Naive thymus-derived CD4-positive, alpha-beta T cell (primary cell): ENCODE measurements around the gene PKNOX2. TPM values are rescaled to one million over a fixed set of nuclear protein-coding genes. Genes with fewer than 3 reads are reported as not detected.

Experiments used
- ATAC-seq: fragments of 150-1000 bp; cut with Tn5 transposase; 2 replicates; pipeline ENCODE4 v1.10.0; 2021; ENCODE audit warnings: mild to moderate bottlenecking, moderate library complexity
- CTCF ChIA-PET: fragments of 350-600 bp; sonication (Branson Sonifier 250); formaldehyde crosslinking; loops from one replicate; lab custom pipeline; 2021; ENCODE audit warnings: antibody characterized with exemption; lab: Charles Lee
- POLR2A ChIA-PET: fragments of 350-600 bp; sonication (Branson Sonifier 250); formaldehyde crosslinking; loops from one replicate; lab custom pipeline; 2021; ENCODE audit warnings: antibody characterized with exemption, inconsistent platforms; lab: Charles Lee
- DNase-seq, 9 donors: peaks; one replicate each; pipeline versions ENCODE4 v3.0.0 to v3.0.0-alpha.2; 2020 to 2022; ENCODE audit warnings: mixed read lengths in 1 of 9
- H3K27ac ChIP-seq: one replicate; pipeline ENCODE4 v1.7.0; 2013; ENCODE audit warnings: mild to moderate bottlenecking, low read depth, low read length, moderate library complexity
- H3K27me3 ChIP-seq, 2 donors: one replicate each; pipeline ENCODE4 v1.7.0; 2013; ENCODE audit warnings: low read length in 2 of 2, mild to moderate bottlenecking in 2 of 2, moderate library complexity in 2 of 2; ENCODE audit not compliant: control insufficient read depth in 2 of 2, insufficient read depth in 2 of 2
- H3K36me3 ChIP-seq, 3 experiments: 1 replicate in 2 of 3; 2 replicates in 1 of 3; pipeline ENCODE4 v1.7.0; 2013; ENCODE audit warnings: low read length in 3 of 3, mild to moderate bottlenecking in 3 of 3, moderate library complexity in 1 of 3; ENCODE audit not compliant: insufficient read depth in 3 of 3, control insufficient read depth in 2 of 3
- H3K4me1 ChIP-seq, 2 donors: one replicate each; pipeline ENCODE4 v1.7.0; 2013; ENCODE audit warnings: low read length in 2 of 2, mild to moderate bottlenecking in 2 of 2, moderate library complexity in 1 of 2; ENCODE audit not compliant: control insufficient read depth in 2 of 2, insufficient read depth in 2 of 2
- H3K4me3 ChIP-seq: 2 replicates; pipeline ENCODE4 v1.7.0; 2013; ENCODE audit warnings: mild to moderate bottlenecking, low read length
- H3K9me3 ChIP-seq, 3 experiments: 1 replicate in 2 of 3; 2 replicates in 1 of 3; pipeline ENCODE4 v1.7.0; 2013; ENCODE audit warnings: low read length in 3 of 3; ENCODE audit not compliant: control insufficient read depth in 2 of 3
- H3K27ac Mint-ChIP-seq, 9 donors: one replicate each; pipeline ENCODE4 v1.8.0; 2020 to 2022; ENCODE audit warnings: mixed read lengths in 9 of 9, mild to moderate bottlenecking in 8 of 9, moderate library complexity in 5 of 9, inconsistent platforms in 2 of 9
- H3K27me3 Mint-ChIP-seq, 5 donors: one replicate each; pipeline ENCODE4 v1.8.0; 2021 to 2022; ENCODE audit warnings: mixed read lengths in 5 of 5, mild to moderate bottlenecking in 1 of 5
- H3K36me3 Mint-ChIP-seq, 5 donors: one replicate each; pipeline ENCODE4 v1.8.0; 2020 to 2022; ENCODE audit warnings: mixed read lengths in 5 of 5, mild to moderate bottlenecking in 3 of 5, inconsistent platforms in 1 of 5
- H3K4me1 Mint-ChIP-seq, 7 donors: one replicate each; pipeline ENCODE4 v1.8.0; 2020 to 2022; ENCODE audit warnings: mixed read lengths in 7 of 7, mild to moderate bottlenecking in 3 of 7, inconsistent platforms in 1 of 7
- H3K4me3 Mint-ChIP-seq, 10 donors: one replicate each; pipeline ENCODE4 v1.8.0; 2020 to 2022; ENCODE audit warnings: mild to moderate bottlenecking in 10 of 10, mixed read lengths in 10 of 10, moderate library complexity in 6 of 10, inconsistent platforms in 2 of 10
- H3K9me3 Mint-ChIP-seq, 11 donors: one replicate each; pipeline ENCODE4 v1.8.0; 2020 to 2022; ENCODE audit warnings: mixed read lengths in 11 of 11, mild to moderate bottlenecking in 4 of 11, inconsistent platforms in 1 of 11, moderate library complexity in 1 of 11
- intact Hi-C, 2 donors: fragments of 100-400 bp; cut with micrococcal nuclease; formaldehyde crosslinking; loops; one replicate each; pipeline ENCODE4 v1.15.1; 2023
- polyA plus RNA-seq, 2 donors: library from polyadenylated mRNA; unstranded; fragments of 300-500 nt; fragmentation: Illumina TruSeq; gene quantifications; one replicate each; pipeline ENCODE4 v1.2.3, GENCODE V29; 2021
- total RNA-seq, 6 experiments: library from RNA in 5 of 6; stranded (reverse) in 5 of 6; gene quantifications; 1 replicate in 5 of 6; 2 replicates in 1 of 6; pipeline ENCODE4 v1.2.3 and lab custom pipeline; 2021 to 2026

The PKNOX2 gene
- total and polyA plus RNA-seq, 7 experiments from 2014 or later, result not detected

GRCh38 chr11:125470355-125470754 is 305.8 kb downstream of the PKNOX2 start:
- Mint-ChIP-seq H3K4me1 (no peaks in the 10 kb centered on the region), H3K27me3 (peaks cover 4 to 34% (median 6%) of the 10 kb centered on the region in 5 donors), H3K36me3 (no peaks in the 10 kb centered on the region), H3K9me3 (peaks cover 0 to 4% (median 0%) of the 10 kb centered on the region in 11 donors), H3K4me3 (no peak overlapping the region), H3K27ac (no peak overlapping the region)
- Histone ChIP-seq H3K4me1 (no peaks in the 10 kb centered on the region), H3K27me3 (no peaks in the 10 kb centered on the region), H3K27ac (no peak overlapping the region), H3K36me3 (no peaks in the 10 kb centered on the region), H3K9me3 (no peaks in the 10 kb centered on the region), H3K4me3 (no peak overlapping the region)
- DNase-seq (no peak), ATAC-seq (no peak)
- POLR2A ChIA-PET, result no interaction called here
- CTCF ChIA-PET, result no interaction called here
- intact Hi-C loops, result no loop called here

- Histone ChIP-seq H3K4me3 (no peak overlapping the region), H3K4me1 (no peaks in the 10 kb centered on the region), H3K36me3 (no peaks in the 10 kb centered on the region), H3K9me3 (no peaks in the 10 kb centered on the region), H3K27me3 (peaks cover 0 to 3% of the 10 kb centered on the region in 2 donors), H3K27ac (no peak overlapping the region)
- Mint-ChIP-seq H3K36me3 (no peaks in the 10 kb centered on the region), H3K27me3 (peaks cover 0 to 20% (median 3%) of the 10 kb centered on the region in 5 donors), H3K27ac (no peak overlapping the region), H3K9me3 (peaks cover 0 to 3% (median 0%) of the 10 kb centered on the region in 11 donors), H3K4me1 (no peaks in the 10 kb centered on the region), H3K4me3 (no peak overlapping the region)
- DNase-seq (no peak), ATAC-seq (no peak)
- ChIA-PET CTCF (no interaction called here), POLR2A (interaction anchor here (0.7 kb wide), 1 partner anchor 416 kb away, joined by 3 read pairs; no protein-coding TSS in a partner anchor)
- intact Hi-C loops, result no loop called here
Measured at GRCh38 chr11:125476721-125477120, 312.2 kb downstream of the PKNOX2 start.

- H3K36me3 Mint-ChIP-seq, result no peaks in the 10 kb centered on the region
- intact Hi-C loops, result no loop called here
- Histone ChIP-seq H3K4me3 (no peak overlapping the region), H3K4me1 (no peaks in the 10 kb centered on the region), H3K9me3 (no peaks in the 10 kb centered on the region), H3K36me3 (no peaks in the 10 kb centered on the region), H3K27me3 (peaks cover 0 to 3% of the 10 kb centered on the region in 2 donors), H3K27ac (no peak overlapping the region)
- peaks cover 0 to 20% (median 8%) of the 10 kb centered on the region in 5 donors for H3K27me3 Mint-ChIP-seq
- ChIA-PET POLR2A (no interaction called here), CTCF (no interaction called here)
- no peak overlapping the region for H3K4me3 Mint-ChIP-seq
- H3K27ac Mint-ChIP-seq, result no peak overlapping the region
- no peaks in the 10 kb centered on the region for H3K4me1 Mint-ChIP-seq
- no peak for DNase-seq
- ATAC-seq, result no peak
- peaks cover 0 to 3% (median 0%) of the 10 kb centered on the region in 11 donors for H3K9me3 Mint-ChIP-seq
Measured at GRCh38 chr11:125479137-125479536, 314.6 kb downstream of the PKNOX2 start.

- Histone ChIP-seq H3K36me3 (no peaks in the 10 kb centered on the region), H3K4me1 (no peaks in the 10 kb centered on the region), H3K9me3 (no peaks in the 10 kb centered on the region), H3K27ac (no peak overlapping the region), H3K4me3 (no peak overlapping the region), H3K27me3 (peaks cover 0 to 3% of the 10 kb centered on the region in 2 donors)
- CTCF ChIA-PET, result no interaction called here
- no peaks in the 10 kb centered on the region for H3K4me1 Mint-ChIP-seq
- DNase-seq, result no peak
- peaks cover 0 to 16% (median 7%) of the 10 kb centered on the region in 5 donors for H3K27me3 Mint-ChIP-seq
- intact Hi-C loops, result no loop called here
- no peak overlapping the region for H3K27ac Mint-ChIP-seq
- ATAC-seq, result no peak
- no peaks in the 10 kb centered on the region for H3K9me3 Mint-ChIP-seq
- H3K36me3 Mint-ChIP-seq, result no peaks in the 10 kb centered on the region
- H3K4me3 Mint-ChIP-seq, result no peak overlapping the region
- POLR2A ChIA-PET, result no interaction called here
Measured at GRCh38 chr11:125481531-125481930, 317.0 kb downstream of the PKNOX2 start.

Other genes starting within 250 kb of the PKNOX2 start
- gene HEPN1, start 245.5 kb upstream of the PKNOX2 start, total RNA-seq, result not detected
- not detected for gene HEPN1, start 245.5 kb upstream of the PKNOX2 start, polyA plus RNA-seq
- gene HEPACAM, start 228.7 kb upstream of the PKNOX2 start, total RNA-seq, result not detected
- gene HEPACAM, start 228.7 kb upstream of the PKNOX2 start, polyA plus RNA-seq, result not detected
- 1 to 10 TPM; 1.6 to 4.7 (median 2.7) TPM for gene CCDC15, start 210.5 kb upstream of the PKNOX2 start, total RNA-seq
- gene CCDC15, start 210.5 kb upstream of the PKNOX2 start, polyA plus RNA-seq, result 1 to 10 TPM; 1.5 to 1.6 TPM
- 10 to 100 TPM in 1 of 5 experiments, 1 to 10 TPM in 3, under 1 TPM in 1; 0.58 to 16.3 (median 4.0) TPM for gene SLC37A2, start 101.4 kb upstream of the PKNOX2 start, total RNA-seq
- gene SLC37A2, start 101.4 kb upstream of the PKNOX2 start, polyA plus RNA-seq, result under 1 TPM; 0.07 to 0.20 TPM
- 10 to 100 TPM; 10.2 to 18.5 (median 13.9) TPM for gene TMEM218, start 53.1 kb upstream of the PKNOX2 start, total RNA-seq
- gene TMEM218, start 53.1 kb upstream of the PKNOX2 start, polyA plus RNA-seq, result 10 to 100 TPM; 34.5 to 36.1 TPM